NCI-H526 (cell line): ENCODE results near the gene SEC62.
A peak's percentile ranks its signal among the peaks of the same experiment; 100 is the strongest.

Experiments
- DNase-seq, 2 experiments: peaks; one replicate each; lab custom pipeline; 2025; lab: John Stamatoyannopoulos, UW

The SEC62 gene

GRCh38 chr3:169966428-169966950 is at the start of gene SEC62:
SEC62 (plus strand) TSS chr3:169966807; CDS start chr3:169966823, 16 bp downstream.
- DNase-seq, result peak; percentile 88 to 97

GRCh38 chr3:169923189-169923588 is 43.4 kb upstream of the SEC62 start:
- no peak for DNase-seq

GRCh38 chr3:169923831-169924230 is 42.8 kb upstream of the SEC62 start:
- no peak for DNase-seq

GRCh38 chr3:169929830-169930519 is 36.6 kb upstream of the SEC62 start:
- no peak for DNase-seq

GRCh38 chr3:169930843-169931242 is 35.8 kb upstream of the SEC62 start:
- DNase-seq, result no peak

GRCh38 chr3:169931747-169932520 is 34.7 kb upstream of the SEC62 start:
- no peak for DNase-seq

GRCh38 chr3:169939320-169939719 is 27.3 kb upstream of the SEC62 start:
- DNase-seq, result no peak

GRCh38 chr3:169939751-169940150 is 26.9 kb upstream of the SEC62 start:
- no peak for DNase-seq

- no peak for DNase-seq
These were observed 26.0 kb upstream of the SEC62 start for GRCh38 chr3:169940470-169941181.

GRCh38 chr3:169945313-169945712 is 21.3 kb upstream of the SEC62 start:
- no peak for DNase-seq

- DNase-seq, result no peak
These were observed 20.3 kb upstream of the SEC62 start for GRCh38 chr3:169946336-169946735.

GRCh38 chr3:169948559-169949448 is 17.8 kb upstream of the SEC62 start:
- no peak for DNase-seq

GRCh38 chr3:169952045-169952444 is 14.6 kb upstream of the SEC62 start:
- DNase-seq, result no peak

- no peak for DNase-seq
These were observed 13.0 kb upstream of the SEC62 start for GRCh38 chr3:169953462-169954141.

- no peak for DNase-seq
These were observed 12.4 kb upstream of the SEC62 start for GRCh38 chr3:169954142-169954756.

GRCh38 chr3:169955406-169955805 is 11.2 kb upstream of the SEC62 start:
- no peak for DNase-seq

- no peak for DNase-seq
These were observed 2.4 kb upstream of the SEC62 start for GRCh38 chr3:169964176-169964575.

GRCh38 chr3:169965562-169966427 is 812 bp upstream of the SEC62 start:
- DNase-seq, result peak; percentile 67 to 69
